ENCODE measurements around the gene ZBTB1. TPM values are rescaled to one million over a fixed set of nuclear protein-coding genes. Genes with fewer than 3 reads are reported as not detected.

The ZBTB1 gene
- total RNA-seq, 1 donor = 67.7 TPM

- Histone ChIP-seq H3K9me3 (ENCODE audit: low read depth, low read length) (no peaks in the 10 kb centered on the region), H3K79me2 (ENCODE audit: insufficient read depth, low read length) (no peaks in the 10 kb centered on the region), H4K20me1 (ENCODE audit: insufficient read depth, low read length) (no peaks in the 10 kb centered on the region), H3K36me3 (ENCODE audit: insufficient read depth, low read length) (peaks cover 12% of the 10 kb centered on the region), H3K4me1 (ENCODE audit: insufficient read depth, low read length) (peaks cover 10% of the 10 kb centered on the region), H3K4me2 (ENCODE audit: insufficient read depth, low read length) (no peak overlapping the region), H3K4me3 (ENCODE audit: insufficient read depth, low read length) (no peak overlapping the region), H2AFZ (ENCODE audit: low read length) (no peak overlapping the region), H3K27ac (ENCODE audit: low read depth, low read length) (no peak overlapping the region), H3K27me3 (ENCODE audit: insufficient read depth, low read length) (no peaks in the 10 kb centered on the region)
- no peak for DNase-seq (ENCODE audit: insufficient read length, low spot score, missing footprints)
- no peak for TF ChIP-seq CTCF (IDR thresholded peaks at IDR 0.05; ENCODE audit: extremely low read depth, low read depth, low read length)
Measured at GRCh38 chr14:64463195-64463594, 41.4 kb upstream of the ZBTB1 start.

GRCh38 chr14:64463873-64464272 is 40.7 kb upstream of the ZBTB1 start:
- Histone ChIP-seq H3K9me3 (ENCODE audit: low read depth, low read length) (no peaks in the 10 kb centered on the region), H3K27ac (ENCODE audit: low read depth, low read length) (no peak overlapping the region)

GRCh38 chr14:64464651-64465050 is 39.9 kb upstream of the ZBTB1 start:
- Histone ChIP-seq H2AFZ (ENCODE audit: low read length) (peak overlapping the region; percentile 33), H3K79me2 (ENCODE audit: insufficient read depth, low read length) (no peaks in the 10 kb centered on the region), H4K20me1 (ENCODE audit: insufficient read depth, low read length) (no peaks in the 10 kb centered on the region), H3K27ac (ENCODE audit: low read depth, low read length) (no peak overlapping the region), H3K4me1 (ENCODE audit: insufficient read depth, low read length) (peaks cover 10% of the 10 kb centered on the region), H3K4me2 (ENCODE audit: insufficient read depth, low read length) (peak overlapping the region; percentile 97), H3K4me3 (ENCODE audit: insufficient read depth, low read length) (peak overlapping the region; percentile 82), H3K36me3 (ENCODE audit: insufficient read depth, low read length) (peaks cover 5% of the 10 kb centered on the region), H3K9me3 (ENCODE audit: low read depth, low read length) (no peaks in the 10 kb centered on the region), H3K27me3 (ENCODE audit: insufficient read depth, low read length) (no peaks in the 10 kb centered on the region)
- no peak for DNase-seq (ENCODE audit: insufficient read length, low spot score, missing footprints)
- no peak for TF ChIP-seq CTCF (IDR thresholded peaks at IDR 0.05; ENCODE audit: extremely low read depth, low read depth, low read length)

More at GRCh38 chr14:64463873-64464272, 40.7 kb upstream of the ZBTB1 start:
- H3K79me2 ChIP-seq (ENCODE audit: insufficient read depth, low read length) = no peaks in the 10 kb centered on the region
- H3K4me1 ChIP-seq (ENCODE audit: insufficient read depth, low read length) = peaks cover 10% of the 10 kb centered on the region
- peaks cover 7% of the 10 kb centered on the region for H3K36me3 ChIP-seq (ENCODE audit: insufficient read depth, low read length)
- no peak for TF ChIP-seq CTCF (IDR thresholded peaks at IDR 0.05; ENCODE audit: extremely low read depth, low read depth, low read length)
- no peak overlapping the region for H2AFZ ChIP-seq (ENCODE audit: low read length)
- H3K4me3 ChIP-seq (ENCODE audit: insufficient read depth, low read length) = no peak overlapping the region
- no peaks in the 10 kb centered on the region for H3K27me3 ChIP-seq (ENCODE audit: insufficient read depth, low read length)
- H4K20me1 ChIP-seq (ENCODE audit: insufficient read depth, low read length) = no peaks in the 10 kb centered on the region
- no peak for DNase-seq (ENCODE audit: insufficient read length, low spot score, missing footprints)
- H3K4me2 ChIP-seq (ENCODE audit: insufficient read depth, low read length) = no peak overlapping the region

- H3K27me3 ChIP-seq (ENCODE audit: insufficient read depth, low read length) = no peaks in the 10 kb centered on the region
- peaks cover 10% of the 10 kb centered on the region for H3K4me1 ChIP-seq (ENCODE audit: insufficient read depth, low read length)
- no peaks in the 10 kb centered on the region for H3K9me3 ChIP-seq (ENCODE audit: low read depth, low read length)
- H3K36me3 ChIP-seq (ENCODE audit: insufficient read depth, low read length) = no peaks in the 10 kb centered on the region
- TF ChIP-seq CTCF (IDR thresholded peaks at IDR 0.05; ENCODE audit: extremely low read depth, low read depth, low read length) = no peak
- H2AFZ ChIP-seq (ENCODE audit: low read length) = peak within 1 kb of the TSS; percentile 82
- peak within 1 kb of the TSS; percentile 82 for H3K4me3 ChIP-seq (ENCODE audit: insufficient read depth, low read length)
- no peak within 1 kb of the TSS for H3K27ac ChIP-seq (ENCODE audit: low read depth, low read length)
- peak; percentile 90 for DNase-seq (ENCODE audit: insufficient read length, low spot score, missing footprints)
- peak within 1 kb of the TSS; percentile 97 for H3K4me2 ChIP-seq (ENCODE audit: insufficient read depth, low read length)
- H3K79me2 ChIP-seq (ENCODE audit: insufficient read depth, low read length) = no peaks in the 10 kb centered on the region
- H4K20me1 ChIP-seq (ENCODE audit: insufficient read depth, low read length) = no peaks in the 10 kb centered on the region
Measured at GRCh38 chr14:64465191-64465822, 39.3 kb upstream of the ZBTB1 start, which contains the start of gene AKAP5. Gene AKAP5 (plus strand): TSS chr14:64465499. CDS start chr14:64468395, 2,896 bp downstream.

All from osteoblast (primary cell).